HepG2 (cell line): ENCODE data around the gene JOSD2. TPM values are rescaled to one million over a fixed set of nuclear protein-coding genes. Genes with fewer than 3 reads are reported as not detected.

Experiments
- ATAC-seq: fragments of 200-7000 bp; cut with Tn5 transposase; 3 replicates; pipeline ENCODE4 v1.9.1; 2020; ENCODE audit warnings: mild to moderate bottlenecking, moderate library complexity
- BruUV-seq: library from RNA; stranded (reverse); fragments of 400-500 nt; replicated peaks from 2 replicates; lab custom pipeline; 2021; lab: Mats Ljungman, UMichigan
- CTCF ChIA-PET: fragments of 300-600 bp; formaldehyde crosslinking; extraction: SDS; loops from one replicate; lab custom pipeline; 2021; ENCODE audit warnings: low total read pairs, inconsistent platforms, low intra/inter-chr PET ratio; lab: Yijun Ruan, JAX
- POLR2A ChIA-PET: fragments of 350-600 bp; sonication (Branson Sonifier 250); formaldehyde crosslinking; loops from one replicate; lab custom pipeline; 2020; ENCODE audit warnings: antibody characterized with exemption, inconsistent platforms; lab: Yijun Ruan, JAX
- DNase-seq: peaks from one replicate; pipeline ENCODE4 v3.0.0-alpha.2; 2015; ENCODE audit warnings: low spot score
- FAIRE-seq: peaks from 3 replicates; lab custom pipeline; 2011; peaks lifted over from hg19 to GRCh38; lab: Jason Lieb, UNC
- H2AFZ ChIP-seq: one replicate; pipeline ENCODE4 v1.6.1; 2011; ENCODE audit warnings: low read length, inconsistent platforms
- H3K27ac ChIP-seq: fragments of 300-600 bp; 3 replicates; pipeline ENCODE4 v1.8.0; 2011; ENCODE audit warnings: mixed run types, mild to moderate bottlenecking, mixed read lengths, low read length, inconsistent platforms; ENCODE audit not compliant: insufficient read depth; ENCODE audit errors: extremely low read length
- H3K27me3 ChIP-seq, 2 experiments: fragments of 200-600 bp in 1 of 2; 2 replicates in 1 of 2; 3 replicates in 1 of 2; pipeline versions ENCODE4 v1.6.0 to v1.8.0; 2011; ENCODE audit warnings: low read length in 2 of 2, mild to moderate bottlenecking in 2 of 2, moderate library complexity in 2 of 2, inconsistent platforms in 1 of 2; ENCODE audit not compliant: insufficient read depth in 2 of 2, control insufficient read depth in 1 of 2
- H3K36me3 ChIP-seq, 2 experiments: fragments of 200-600 bp in 1 of 2; replicated peaks in 1 of 2; 2 replicates in 1 of 2; 3 replicates in 1 of 2; pipeline versions ENCODE4 v1.5.1 to v1.8.0; 2011; ENCODE audit warnings: low read length in 2 of 2, inconsistent platforms in 1 of 2; ENCODE audit not compliant: insufficient read depth in 2 of 2, control insufficient read depth in 1 of 2
- H3K4me1 ChIP-seq: 2 replicates; pipeline ENCODE4 v1.5.1; 2012; ENCODE audit warnings: low read length, inconsistent platforms; ENCODE audit not compliant: insufficient read depth
- H3K4me2 ChIP-seq: 2 replicates; pipeline ENCODE4 v1.6.0; 2011; ENCODE audit warnings: low read depth, low read length, inconsistent platforms
- H3K4me3 ChIP-seq, 3 experiments: fragments of 200-600 bp in 1 of 3; sonication (generic), shearing (Covaris generic) in 1 of 3; replicated peaks in 1 of 3; 2 replicates each; pipeline ENCODE4 v1.5.1; 2011 to 2016; ENCODE audit warnings: low read length in 3 of 3, inconsistent platforms in 2 of 3, low read depth in 2 of 3, mild to moderate bottlenecking in 2 of 3, control low read depth in 1 of 3, mixed read lengths in 1 of 3; ENCODE audit not compliant: insufficient read depth in 1 of 3
- H3K79me2 ChIP-seq: one replicate; pipeline ENCODE4 v1.6.1; 2011; ENCODE audit warnings: low read length, inconsistent platforms; ENCODE audit not compliant: insufficient read depth
- H3K9ac ChIP-seq: 2 replicates; pipeline ENCODE4 v1.6.0; 2011; ENCODE audit warnings: mild to moderate bottlenecking, low read depth, low read length, inconsistent platforms; ENCODE audit not compliant: insufficient read depth
- H3K9me3 ChIP-seq: 2 replicates; pipeline ENCODE4 v1.5.1; 2012; ENCODE audit warnings: mild to moderate bottlenecking, low read length
- H4K20me1 ChIP-seq: 2 replicates; pipeline ENCODE4 v1.6.0; 2011; ENCODE audit warnings: inconsistent platforms, mild to moderate bottlenecking, low read length, moderate library complexity; ENCODE audit not compliant: insufficient read depth
- AGO1 ChIP-seq: fragments of 200-400 bp; formaldehyde crosslinking; IDR thresholded peaks from 2 replicates; pipeline ENCODE4 v1.6.1; 2017; ENCODE audit warnings: mild to moderate bottlenecking, low read depth, low read length, moderate library complexity; ENCODE audit not compliant: poor library complexity, severe bottlenecking
- FOSL2 ChIP-seq: sonication (generic); formaldehyde crosslinking; IDR thresholded peaks from 2 replicates; pipeline ENCODE4 v1.4.0; 2020; ENCODE audit warnings: missing genetic modification reagents
- HMG20B ChIP-seq: conservative IDR thresholded peaks from 2 replicates; pipeline ENCODE4 v1.6.1; 2016; ENCODE audit warnings: missing genetic modification reagents, missing compliant biosample characterization
- KDM5A ChIP-seq: fragments of 200-600 bp; sonication (generic); IDR thresholded peaks from 2 replicates; pipeline ENCODE4 v1.7.0; 2018; ENCODE audit warnings: antibody characterized with exemption, mild to moderate bottlenecking, low read length, borderline replicate concordance
- MXI1 ChIP-seq: IDR thresholded peaks from 3 replicates; pipeline ENCODE4 v1.6.1; 2012; ENCODE audit warnings: low read depth, low read length, inconsistent platforms, borderline replicate concordance
- NFIC ChIP-seq: IDR thresholded peaks from 2 replicates; pipeline ENCODE4 v1.6.1; 2012; ENCODE audit warnings: mild to moderate bottlenecking, low read length, inconsistent platforms
- XRCC5 ChIP-seq: fragments of 200-400 bp; formaldehyde crosslinking; optimal IDR thresholded peaks from 2 replicates; pipeline ENCODE3; 2017; ENCODE audit warnings: mild to moderate bottlenecking, low read length
- ZNF138 ChIP-seq: sonication (generic); formaldehyde crosslinking; IDR thresholded peaks from 2 replicates; pipeline ENCODE4 v1.5.0; 2020; ENCODE audit warnings: mild to moderate bottlenecking, low read depth, missing genetic modification reagents
- ZNF205 ChIP-seq: IDR thresholded peaks from 2 replicates; pipeline ENCODE4 v1.6.1; 2018; ENCODE audit warnings: missing biosample characterization, missing genetic modification reagents
- ZNF563 ChIP-seq: sonication (generic); formaldehyde crosslinking; IDR thresholded peaks from 2 replicates; pipeline ENCODE4 v1.8.0; 2022; ENCODE audit warnings: mild to moderate bottlenecking, moderate library complexity, missing genetic modification reagents
- ZNF567 ChIP-seq: sonication (generic); formaldehyde crosslinking; IDR thresholded peaks from 2 replicates; pipeline ENCODE4 v1.8.1; 2023; ENCODE audit warnings: mild to moderate bottlenecking, missing genetic modification reagents, borderline replicate concordance
- ZNF800 ChIP-seq: sonication (generic); formaldehyde crosslinking; IDR thresholded peaks from 2 replicates; pipeline ENCODE4 v1.4.0; 2020; ENCODE audit warnings: missing genetic modification reagents
- WGBS: methylation state at CpG from one replicate; pipeline ENCODE4 v1.1.6; 2017; ENCODE audit warnings: low lambda C conversion rate; 5-methylcytosine and 5-hydroxymethylcytosine counted together
- in situ Hi-C: cut with HindIII; loops from 2 replicates; pipeline ENCODE4 v1.10.0; 2017; ENCODE audit warnings: low pct_unique_long_range_greater_than_20kb; ENCODE audit not compliant: extremely low pct_ligation_motif_present
- intact Hi-C: fragments of 100-400 bp; cut with micrococcal nuclease; formaldehyde crosslinking; loops from one replicate; pipeline ENCODE4 v1.10.0; 2022; ENCODE audit not compliant: unreplicated experiment
- polyA plus RNA-seq, 8 experiments: library from polyadenylated mRNA; depleted of rRNA in 3 of 8; stranded (reverse) in 7 of 8; unstranded in 1 of 8; fragments of >200 nt; fragmentation: Illumina TruSeq in 4 of 8; extraction: Trizol in 4 of 8; gene quantifications; 2 replicates each; pipeline versions ENCODE4 v1.2.1 to v1.2.3, GENCODE V29; 2011 to 2016; ENCODE audit warnings: low read depth in 4 of 8, missing spikeins in 1 of 8, mixed read lengths in 1 of 8; ENCODE audit not compliant: insufficient read depth in 1 of 8
- total RNA-seq, 5 experiments: library from RNA; depleted of rRNA; stranded (reverse); fragments of >200 nt; fragmentation: Illumina TruSeq; extraction: Trizol; gene quantifications; 2 replicates each; pipeline ENCODE4 v1.2.3, GENCODE V29; 2016; ENCODE audit warnings: low read depth in 1 of 5
- TF ChIP-seq, protein P1 (sequence below): IDR thresholded peaks from 2 replicates; pipeline ENCODE4 v1.6.1; 2016; ENCODE audit warnings: missing biosample characterization, missing genetic modification reagents, low read depth

Gene JOSD2
- total and polyA plus RNA-seq, 2 of the 13 experiments (the other 11 are each of a cell fraction or from before 2014, with no cell fraction given): 2.0 to 4.1 TPM

GRCh38 chr19:50498219-50499056 is 12.6 kb downstream of the JOSD2 start:
- H4K20me1 ChIP-seq: no peaks in the 10 kb centered on the region
- no peak for ATAC-seq
- FAIRE-seq: no peak
- no peak for DNase-seq
- H3K9me3 ChIP-seq: no peaks in the 10 kb centered on the region
- H3K4me1 ChIP-seq: peaks cover 11% of the 10 kb centered on the region
- CTCF ChIA-PET: no interaction called here
- TF ChIP-seq MXI1: no peak
- TF ChIP-seq, protein P1, sequence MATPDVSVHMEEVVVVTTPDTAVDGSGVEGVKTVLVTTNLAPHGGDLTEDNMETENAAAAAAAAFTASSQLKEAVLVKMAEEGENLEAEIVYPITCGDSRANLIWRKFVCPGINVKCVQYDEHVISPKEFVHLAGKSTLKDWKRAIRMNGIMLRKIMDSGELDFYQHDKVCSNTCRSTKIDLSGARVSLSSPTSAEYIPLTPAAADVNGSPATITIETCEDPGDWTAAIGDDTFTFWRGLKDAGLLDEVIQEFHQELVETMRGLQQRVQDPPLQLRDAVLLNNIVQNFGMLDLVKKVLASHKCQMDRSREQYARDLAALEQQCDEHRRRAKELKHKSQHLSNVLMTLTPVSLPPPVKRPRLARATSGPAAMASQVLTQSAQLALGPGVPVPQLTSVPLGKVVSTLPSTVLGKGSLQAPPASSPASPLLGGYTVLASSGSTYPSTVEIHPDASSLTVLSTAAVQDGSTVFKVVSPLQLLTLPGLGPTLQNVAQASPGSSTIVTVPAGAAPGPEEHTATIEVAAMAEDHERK (CRISPR knock-in tag): no peak
- intact Hi-C loops (no loop called here), in situ Hi-C loops (no loop called here)
- no peak overlapping the region for H3K4me2 ChIP-seq
- H3K36me3 ChIP-seq: no peaks in the 10 kb centered on the region
- H2AFZ ChIP-seq: no peak overlapping the region
- H3K27ac ChIP-seq: no peak overlapping the region
- BruUV-seq: no TSS peak
- H3K27me3 ChIP-seq: peaks cover 3 to 8% of the 10 kb centered on the region in 2 experiments; a peak in 3 of 5 replicates
- no peaks in the 10 kb centered on the region for H3K79me2 ChIP-seq
- H3K4me3 ChIP-seq: no peak overlapping the region
- H3K9ac ChIP-seq: no peak overlapping the region
- WGBS: 33% methylated on average over 11 of the region's 11 CpGs
- POLR2A ChIA-PET: no interaction called here

- ATAC-seq (peak; percentile 16; the same call in 1 of the 3 replicates), FAIRE-seq (no peak), DNase-seq (no peak)
- Histone ChIP-seq H3K27ac (no peak overlapping the region), H3K9me3 (no peaks in the 10 kb centered on the region), H3K4me3 (peak overlapping the region in 1 of 3 experiments; percentile 12; a peak in 1 of 6 replicates), H3K4me2 (peak overlapping the region; percentile 58), H3K9ac (no peak overlapping the region), H3K27me3 (peaks cover 4 to 11% of the 10 kb centered on the region in 2 experiments; a peak in 3 of 5 replicates), H3K36me3 (no peaks in the 10 kb centered on the region), H2AFZ (no peak overlapping the region), H4K20me1 (no peaks in the 10 kb centered on the region), H3K79me2 (no peaks in the 10 kb centered on the region), H3K4me1 (peaks cover 11% of the 10 kb centered on the region)
- WGBS: 10% methylated on average over 8 of the region's 8 CpGs
- intact Hi-C loops (no loop called here), in situ Hi-C loops (no loop called here)
- POLR2A ChIA-PET: no interaction called here
- CTCF ChIA-PET: no interaction called here
- no TSS peak for BruUV-seq
- TF ChIP-seq KDM5A: no peak
- no peak for TF ChIP-seq ZNF800 (CRISPR knock-in tag)
- TF ChIP-seq NFIC: no peak
- TF ChIP-seq ZNF567 (CRISPR knock-in tag): no peak
- no peak for TF ChIP-seq ZNF205 (CRISPR knock-in tag)
- no peak for TF ChIP-seq XRCC5
- TF ChIP-seq ZNF138 (CRISPR knock-in tag): no peak
- no peak for TF ChIP-seq AGO1
- TF ChIP-seq ZNF563: no peak
- no peak for TF ChIP-seq HMG20B (CRISPR knock-in tag)
- no peak for TF ChIP-seq FOSL2
Observed at GRCh38 chr19:50497022-50497405, 14.0 kb downstream of the JOSD2 start.
